ENCODE measurements around the gene RAP1GAP. TPM values are rescaled to one million over a fixed set of nuclear protein-coding genes. Genes with fewer than 3 reads are reported as not detected.
"Not testable (repeated sequence)": the region's sequence is repeated elsewhere in the genome, so short reads cannot be mapped to it uniquely, and the experiment has no call there.

RAP1GAP gene
- total RNA-seq, 8 experiments from 2014 or later, result 0.31 to 22.8 (median 11.3) TPM

GRCh38 chr1:21696931-21697330, 27.8 kb upstream of the RAP1GAP start:
- Histone ChIP-seq H3K4me3 (no peak overlapping the region), H3K27ac (no peak overlapping the region), H3K4me1 (replicated peaks in 1 of 2) (no peaks in the 10 kb centered on the region)
- WGBS, 10 experiments, result 79 to 95% (median 90%) methylated on average over 2 to 6 of the region's 6 CpGs; no CpG with 5 or more reads in 4 of the 10 experiments
- ATAC-seq (replicated peaks in 6 of 8), result peak in 1 of 8 experiments; percentile 85
- in situ Hi-C loops (cut with MboI; ENCODE audit: low pct_unique_long_range_greater_than_20kb in 2 of 9, low sequenced_read_pairs in 9 of 9, unreplicated experiment in 9 of 9), result loop anchor here in 1 of 9 experiments (25.0 kb wide), 1 partner anchor 265 kb away; no protein-coding TSS in a partner anchor

- in situ Hi-C loops (cut with MboI; ENCODE audit: low pct_unique_long_range_greater_than_20kb in 2 of 9, low sequenced_read_pairs in 9 of 9, unreplicated experiment in 9 of 9), result loop anchor here in 1 of 9 experiments (25.0 kb wide), 1 partner anchor 269 kb away; no protein-coding TSS in a partner anchor
- no peak overlapping the region for H3K27ac ChIP-seq
- H3K4me1 ChIP-seq (replicated peaks in 1 of 2), result peaks cover 13% of the 10 kb centered on the region in 2 donors
- H3K4me3 ChIP-seq, result no peak overlapping the region
- no peak for ATAC-seq (replicated peaks in 6 of 8)
These were observed 24.6 kb upstream of the RAP1GAP start for GRCh38 chr1:21693732-21694131.

- Histone ChIP-seq H3K4me1 (replicated peaks in 1 of 2) (peaks cover 13% of the 10 kb centered on the region in 2 donors), H3K27ac (no peak overlapping the region), H3K4me3 (no peak overlapping the region)
- in situ Hi-C loops (cut with MboI; ENCODE audit: low pct_unique_long_range_greater_than_20kb in 2 of 9, low sequenced_read_pairs in 9 of 9, unreplicated experiment in 9 of 9), result loop anchor here in 1 of 9 experiments (25.0 kb wide), 1 partner anchor 271 kb away; no protein-coding TSS in a partner anchor
- WGBS, 10 experiments, result 35 to 100% (median 91%) methylated on average over 1 to 3 of the region's 3 CpGs
- ATAC-seq (replicated peaks in 6 of 8), result peak in 1 of 8 experiments; percentile 6
These were observed 22.6 kb upstream of the RAP1GAP start for GRCh38 chr1:21691739-21692138.

- Histone ChIP-seq H3K27ac (peak overlapping the region in 1 of 2 donors; percentile 46), H3K4me1 (replicated peaks in 1 of 2) (peaks cover 13% of the 10 kb centered on the region in 2 donors), H3K4me3 (no peak overlapping the region)
- in situ Hi-C loops (cut with MboI; ENCODE audit: low pct_unique_long_range_greater_than_20kb in 2 of 9, low sequenced_read_pairs in 9 of 9, unreplicated experiment in 9 of 9), result loop anchor here in 1 of 9 experiments (25.0 kb wide), 1 partner anchor 272 kb away; no protein-coding TSS in a partner anchor
- 0 to 100% (median 81%) methylated on average over 2 to 6 of the region's 6 CpGs for WGBS, 10 experiments
- peak; percentile 38 to 95 (median 89) for ATAC-seq (replicated peaks in 6 of 8)
These were observed 20.7 kb upstream of the RAP1GAP start for GRCh38 chr1:21689661-21690372.

GRCh38 chr1:21687081-21687529, 17.9 kb upstream of the RAP1GAP start:
- 71 to 100% (median 100%) methylated on average over 1 to 2 of the region's 2 CpGs; no CpG with 5 or more reads in 4 of the 10 experiments for WGBS, 10 experiments
- no peak overlapping the region for H3K4me3 ChIP-seq
- in situ Hi-C loops (cut with MboI; ENCODE audit: low pct_unique_long_range_greater_than_20kb in 2 of 9, low sequenced_read_pairs in 9 of 9, unreplicated experiment in 9 of 9), result loop anchor here in 1 of 9 experiments (25.0 kb wide), 1 partner anchor 275 kb away; no protein-coding TSS in a partner anchor
- H3K27ac ChIP-seq, result no peak overlapping the region
- H3K4me1 ChIP-seq (replicated peaks in 1 of 2), result peaks cover 13% of the 10 kb centered on the region in 2 donors
- peak in 1 of 8 experiments; percentile 23 for ATAC-seq (replicated peaks in 6 of 8)

GRCh38 chr1:21685946-21686678, 17.0 kb upstream of the RAP1GAP start:
- no peak for ATAC-seq (replicated peaks in 6 of 8)
- H3K4me1 ChIP-seq (replicated peaks in 1 of 2), result peaks cover 15 to 16% of the 10 kb centered on the region in 2 donors
- H3K27ac ChIP-seq, result no peak overlapping the region
- 68 to 100% (median 100%) methylated on average over 1 to 4 of the region's 4 CpGs for WGBS, 10 experiments
- H3K4me3 ChIP-seq, result no peak overlapping the region
- in situ Hi-C loops (cut with MboI; ENCODE audit: low pct_unique_long_range_greater_than_20kb in 2 of 9, low sequenced_read_pairs in 9 of 9, unreplicated experiment in 9 of 9), result loop anchor here in 1 of 9 experiments (25.0 kb wide), 1 partner anchor 276 kb away; no protein-coding TSS in a partner anchor

- peaks cover 16 to 32% of the 10 kb centered on the region in 2 donors for H3K4me1 ChIP-seq (replicated peaks in 1 of 2)
- in situ Hi-C loops (cut with MboI; ENCODE audit: low pct_unique_long_range_greater_than_20kb in 2 of 9, low sequenced_read_pairs in 9 of 9, unreplicated experiment in 9 of 9), result loop anchor here in 1 of 9 experiments (25.0 kb wide), 1 partner anchor 281 kb away; no protein-coding TSS in a partner anchor
- H3K27ac ChIP-seq, result no peak overlapping the region
- ATAC-seq (replicated peaks in 6 of 8), result no peak
- no peak overlapping the region for H3K4me3 ChIP-seq
- 72 to 100% (median 96%) methylated on average over 1 to 9 of the region's 9 CpGs; no CpG with 5 or more reads in 1 of the 10 experiments for WGBS, 10 experiments
These were observed 12.3 kb upstream of the RAP1GAP start for GRCh38 chr1:21681426-21681825.

GRCh38 chr1:21680918-21681317, 11.8 kb upstream of the RAP1GAP start:
- ATAC-seq (replicated peaks in 6 of 8), result peak in 1 of 8 experiments; percentile 45
- in situ Hi-C loops (cut with MboI; ENCODE audit: low pct_unique_long_range_greater_than_20kb in 2 of 9, low sequenced_read_pairs in 9 of 9, unreplicated experiment in 9 of 9), result loop anchor here in 1 of 9 experiments (25.0 kb wide), 1 partner anchor 281 kb away; no protein-coding TSS in a partner anchor
- Histone ChIP-seq H3K4me3 (no peak overlapping the region), H3K4me1 (replicated peaks in 1 of 2) (peaks cover 22 to 37% of the 10 kb centered on the region in 2 donors), H3K27ac (no peak overlapping the region)
- WGBS, 10 experiments, result 57 to 100% (median 85%) methylated on average over 1 to 3 of the region's 3 CpGs

GRCh38 chr1:21680381-21680780, 11.2 kb upstream of the RAP1GAP start:
- WGBS, 10 experiments, result 33 to 100% (median 85%) methylated on average over 1 of the region's 1 CpG; no CpG with 5 or more reads in 1 of the 10 experiments
- in situ Hi-C loops (cut with MboI; ENCODE audit: low pct_unique_long_range_greater_than_20kb in 2 of 9, low sequenced_read_pairs in 9 of 9, unreplicated experiment in 9 of 9), result loop anchor here in 1 of 9 experiments (25.0 kb wide), 1 partner anchor 282 kb away; no protein-coding TSS in a partner anchor

GRCh38 chr1:21677168-21677567, 8.0 kb upstream of the RAP1GAP start:
- 72 to 100% (median 95%) methylated on average over 2 to 6 of the region's 6 CpGs; no CpG with 5 or more reads in 3 of the 10 experiments for WGBS, 10 experiments
- in situ Hi-C loops (cut with MboI; ENCODE audit: low pct_unique_long_range_greater_than_20kb in 2 of 9, low sequenced_read_pairs in 9 of 9, unreplicated experiment in 9 of 9), result loop anchor here in 1 of 9 experiments (25.0 kb wide), 1 partner anchor 285 kb away; no protein-coding TSS in a partner anchor
- ATAC-seq (replicated peaks in 6 of 8), result peak in 1 of 8 experiments; percentile 6
- H3K4me1 ChIP-seq (replicated peaks in 1 of 2), result peaks cover 32 to 55% of the 10 kb centered on the region in 2 donors
- no peak overlapping the region for H3K4me3 ChIP-seq
- H3K27ac ChIP-seq, result no peak overlapping the region

More at GRCh38 chr1:21680381-21680780, 11.2 kb upstream of the RAP1GAP start:
- no peak overlapping the region for H3K4me3 ChIP-seq
- no peak overlapping the region for H3K27ac ChIP-seq
- ATAC-seq (replicated peaks in 6 of 8), result peak in 2 of 8 experiments; percentile 24 to 31
- peaks cover 25 to 43% of the 10 kb centered on the region in 2 donors for H3K4me1 ChIP-seq (replicated peaks in 1 of 2)

- no peak overlapping the region for H3K27ac ChIP-seq
- no peak for ATAC-seq (replicated peaks in 6 of 8)
- H3K4me3 ChIP-seq, result no peak overlapping the region
- in situ Hi-C loops (cut with MboI; ENCODE audit: low pct_unique_long_range_greater_than_20kb in 2 of 9, low sequenced_read_pairs in 9 of 9, unreplicated experiment in 9 of 9), result loop anchor here in 3 of 9 experiments (25.0 kb wide), 3 partner anchors 163 to 438 kb away; partner anchors contain the start of gene ALPL (in 1 of the 3)
- WGBS, 10 experiments, result 20 to 100% (median 77%) methylated on average over 1 to 10 of the region's 10 CpGs; no CpG with 5 or more reads in 1 of the 10 experiments
- peaks cover 20 to 43% of the 10 kb centered on the region in 2 donors for H3K4me1 ChIP-seq (replicated peaks in 1 of 2)
These were observed 5.8 kb upstream of the RAP1GAP start for GRCh38 chr1:21674957-21675356.

GRCh38 chr1:21673853-21674252, 4.7 kb upstream of the RAP1GAP start:
- 71 to 100% (median 86%) methylated on average over 1 to 7 of the region's 7 CpGs; no CpG with 5 or more reads in 3 of the 10 experiments for WGBS, 10 experiments
- H3K4me1 ChIP-seq (replicated peaks in 1 of 2), result peaks cover 17 to 36% of the 10 kb centered on the region in 2 donors
- in situ Hi-C loops (cut with MboI; ENCODE audit: low pct_unique_long_range_greater_than_20kb in 2 of 9, low sequenced_read_pairs in 9 of 9, unreplicated experiment in 9 of 9), result loop anchor here in 2 of 9 experiments (25.0 kb wide), 2 partner anchors 162 to 437 kb away; partner anchors contain the start of gene ALPL (in 1 of the 2)
- not testable (repeated sequence) for ATAC-seq (replicated peaks in 6 of 8); H3K4me3 ChIP-seq; H3K27ac ChIP-seq
